ENCODE measurements around the gene DPEP2. TPM values are rescaled to one million over a fixed set of nuclear protein-coding genes. Genes with fewer than 3 reads are reported as not detected.

Gene DPEP2
- total and polyA plus RNA-seq, 2 experiments from 2014 or later: not detected

GRCh38 chr16:67951485-67951884 is 47.8 kb downstream of the DPEP2 start:
- no peaks in the 10 kb centered on the region for H4K20me1 ChIP-seq (replicated peaks; ENCODE audit: insufficient read depth)
- H3K4me1 Mint-ChIP-seq: no peaks in the 10 kb centered on the region

More at GRCh38 chr16:67951485-67951884, 47.8 kb downstream of the DPEP2 start:
- H3K27me3 Mint-ChIP-seq (ENCODE audit: insufficient read depth, low read depth, poor library complexity): peaks cover 4% of the 10 kb centered on the region
- H3K9me3 Mint-ChIP-seq: no peaks in the 10 kb centered on the region
- H2AFZ ChIP-seq: no peak overlapping the region
- no peaks in the 10 kb centered on the region for H3K4me1 ChIP-seq (ENCODE audit: insufficient read depth)
- H3K27me3 ChIP-seq (ENCODE audit: insufficient read depth): no peaks in the 10 kb centered on the region
- H3K79me2 ChIP-seq (replicated peaks; ENCODE audit: insufficient read depth): no peaks in the 10 kb centered on the region
- no peak overlapping the region for H3K4me3 ChIP-seq
- no peak overlapping the region for H3K27ac Mint-ChIP-seq
- H3K4me2 ChIP-seq: no peak overlapping the region
- TF ChIP-seq ETS1 (IDR thresholded peaks at IDR 0.05): no peak
- no peak for TF ChIP-seq REST (IDR thresholded peaks at IDR 0.05; ENCODE audit: unreplicated experiment)
- TF ChIP-seq POLR2AphosphoS5 (IDR thresholded peaks at IDR 0.05; ENCODE audit: low read depth): no peak
- TF ChIP-seq ZNF462 (CRISPR knock-in tag; IDR thresholded peaks at IDR 0.05): no peak
- TF ChIP-seq EZH2 (IDR thresholded peaks at IDR 0.05; ENCODE audit: low read depth, unreplicated experiment): no peak
- TF ChIP-seq NANOG (IDR thresholded peaks at IDR 0.05; ENCODE audit: borderline replicate concordance): no peak
- TF ChIP-seq ZNF331 (CRISPR knock-in tag; IDR thresholded peaks at IDR 0.05; ENCODE audit: low read depth): no peak
- TF ChIP-seq STAT1 (IDR thresholded peaks at IDR 0.05; ENCODE audit: unreplicated experiment): no peak
- no peak for TF ChIP-seq EZH2phosphoT487 (IDR thresholded peaks at IDR 0.05; ENCODE audit: unreplicated experiment)
- no peak for TF ChIP-seq ZNF114 (CRISPR knock-in tag; IDR thresholded peaks at IDR 0.05)
- no peak for TF ChIP-seq CREB1 (CRISPR knock-in tag; IDR thresholded peaks at IDR 0.05; ENCODE audit: low read depth)
- no peak for TF ChIP-seq CTCF (conservative IDR thresholded peaks at IDR 0.05; ENCODE audit: low read depth in 2 of 2)
- no peak for TF ChIP-seq JUNB (IDR thresholded peaks at IDR 0.05; ENCODE audit: unreplicated experiment)
- H3F3A ChIP-seq (replicated peaks; ENCODE audit: low read depth): no peaks in the 10 kb centered on the region
- H3K36me3 Mint-ChIP-seq (ENCODE audit: low read depth): peaks cover 37% of the 10 kb centered on the region
- H3K4me3 Mint-ChIP-seq: no peak overlapping the region
- no peak overlapping the region for H3K27ac ChIP-seq (ENCODE audit: low read depth)
- no peak for DNase-seq (ENCODE audit: low spot score)
- peaks cover 13% of the 10 kb centered on the region; the same call in 1 of the 2 replicates for H3K36me3 ChIP-seq (ENCODE audit: insufficient read depth)
- H3K9me2 ChIP-seq (ENCODE audit: insufficient read depth): no peaks in the 10 kb centered on the region
- no peak for ATAC-seq

Data from GM23338 (cell line).